HepG2 (cell line): Measurements from ENCODE around the gene CPE. TPM values are rescaled to one million over a fixed set of nuclear protein-coding genes. Genes with fewer than 3 reads are reported as not detected.

ENCODE experiments used
- ATAC-seq: fragments of 200-7000 bp; cut with Tn5 transposase; 3 replicates; pipeline ENCODE4 v1.9.1; 2020; ENCODE audit warnings: mild to moderate bottlenecking, moderate library complexity
- BruUV-seq: library from RNA; stranded (reverse); fragments of 400-500 nt; replicated peaks from 2 replicates; lab custom pipeline; 2021; lab: Mats Ljungman, UMichigan
- CTCF ChIA-PET: fragments of 300-600 bp; formaldehyde crosslinking; extraction: SDS; loops from one replicate; lab custom pipeline; 2021; ENCODE audit warnings: low total read pairs, inconsistent platforms, low intra/inter-chr PET ratio; lab: Yijun Ruan, JAX
- POLR2A ChIA-PET: fragments of 350-600 bp; sonication (Branson Sonifier 250); formaldehyde crosslinking; loops from one replicate; lab custom pipeline; 2020; ENCODE audit warnings: antibody characterized with exemption, inconsistent platforms; lab: Yijun Ruan, JAX
- DNase-seq: peaks from one replicate; pipeline ENCODE4 v3.0.0-alpha.2; 2015; ENCODE audit warnings: low spot score
- FAIRE-seq: peaks from 3 replicates; lab custom pipeline; 2011; peaks lifted over from hg19 to GRCh38; lab: Jason Lieb, UNC
- H2AFZ ChIP-seq: one replicate; pipeline ENCODE4 v1.6.1; 2011; ENCODE audit warnings: low read length, inconsistent platforms
- H3K27ac ChIP-seq: fragments of 300-600 bp; 3 replicates; pipeline ENCODE4 v1.8.0; 2011; ENCODE audit warnings: mixed run types, mild to moderate bottlenecking, mixed read lengths, low read length, inconsistent platforms; ENCODE audit not compliant: insufficient read depth; ENCODE audit errors: extremely low read length
- H3K27me3 ChIP-seq, 2 experiments: fragments of 200-600 bp in 1 of 2; 2 replicates in 1 of 2; 3 replicates in 1 of 2; pipeline versions ENCODE4 v1.6.0 to v1.8.0; 2011; ENCODE audit warnings: low read length in 2 of 2, mild to moderate bottlenecking in 2 of 2, moderate library complexity in 2 of 2, inconsistent platforms in 1 of 2; ENCODE audit not compliant: insufficient read depth in 2 of 2, control insufficient read depth in 1 of 2
- H3K36me3 ChIP-seq, 2 experiments: fragments of 200-600 bp in 1 of 2; replicated peaks in 1 of 2; 2 replicates in 1 of 2; 3 replicates in 1 of 2; pipeline versions ENCODE4 v1.5.1 to v1.8.0; 2011; ENCODE audit warnings: low read length in 2 of 2, inconsistent platforms in 1 of 2; ENCODE audit not compliant: insufficient read depth in 2 of 2, control insufficient read depth in 1 of 2
- H3K4me1 ChIP-seq: 2 replicates; pipeline ENCODE4 v1.5.1; 2012; ENCODE audit warnings: low read length, inconsistent platforms; ENCODE audit not compliant: insufficient read depth
- H3K4me2 ChIP-seq: 2 replicates; pipeline ENCODE4 v1.6.0; 2011; ENCODE audit warnings: low read depth, low read length, inconsistent platforms
- H3K4me3 ChIP-seq, 3 experiments: fragments of 200-600 bp in 1 of 3; sonication (generic), shearing (Covaris generic) in 1 of 3; replicated peaks in 1 of 3; 2 replicates each; pipeline ENCODE4 v1.5.1; 2011 to 2016; ENCODE audit warnings: low read length in 3 of 3, inconsistent platforms in 2 of 3, low read depth in 2 of 3, mild to moderate bottlenecking in 2 of 3, control low read depth in 1 of 3, mixed read lengths in 1 of 3; ENCODE audit not compliant: insufficient read depth in 1 of 3
- H3K79me2 ChIP-seq: one replicate; pipeline ENCODE4 v1.6.1; 2011; ENCODE audit warnings: low read length, inconsistent platforms; ENCODE audit not compliant: insufficient read depth
- H3K9ac ChIP-seq: 2 replicates; pipeline ENCODE4 v1.6.0; 2011; ENCODE audit warnings: mild to moderate bottlenecking, low read depth, low read length, inconsistent platforms; ENCODE audit not compliant: insufficient read depth
- H3K9me3 ChIP-seq: 2 replicates; pipeline ENCODE4 v1.5.1; 2012; ENCODE audit warnings: mild to moderate bottlenecking, low read length
- H4K20me1 ChIP-seq: 2 replicates; pipeline ENCODE4 v1.6.0; 2011; ENCODE audit warnings: inconsistent platforms, mild to moderate bottlenecking, low read length, moderate library complexity; ENCODE audit not compliant: insufficient read depth
- HMGA1 ChIP-seq: sonication (generic); formaldehyde crosslinking; conservative IDR thresholded peaks from 2 replicates; pipeline ENCODE4 v1.4.0; 2020; ENCODE audit warnings: missing genetic modification reagents
- JUND ChIP-seq: sonication (generic); formaldehyde crosslinking; IDR thresholded peaks from 2 replicates; pipeline ENCODE4 v1.8.0; 2022; ENCODE audit warnings: mild to moderate bottlenecking, missing genetic modification reagents
- KDM6A ChIP-seq: IDR thresholded peaks from 2 replicates; pipeline ENCODE4 v1.6.1; 2016; ENCODE audit warnings: low read depth
- MAX ChIP-seq: IDR thresholded peaks from 2 replicates; pipeline ENCODE4 v1.6.1; 2012; ENCODE audit warnings: inconsistent platforms
- MYNN ChIP-seq: sonication (generic); formaldehyde crosslinking; IDR thresholded peaks from 2 replicates; pipeline ENCODE4 v1.4.0; 2020; ENCODE audit warnings: mild to moderate bottlenecking, low read depth, missing genetic modification reagents
- NFIB ChIP-seq: sonication (generic); formaldehyde crosslinking; IDR thresholded peaks from 2 replicates; pipeline ENCODE4 v1.9.0; 2021; ENCODE audit warnings: missing genetic modification reagents, mild to moderate bottlenecking, borderline replicate concordance
- PTBP1 ChIP-seq: fragments of 200-400 bp; formaldehyde crosslinking; IDR thresholded peaks from 2 replicates; pipeline ENCODE4 v1.6.1; 2018; ENCODE audit warnings: low read length, low read depth; ENCODE audit not compliant: poor library complexity, severe bottlenecking
- RFXAP ChIP-seq: sonication (generic); formaldehyde crosslinking; IDR thresholded peaks from 2 replicates; pipeline ENCODE4 v1.4.0; 2020; ENCODE audit warnings: missing genetic modification reagents, borderline replicate concordance
- SMARCE1 ChIP-seq: fragments of 450-650 bp; IDR thresholded peaks from 2 replicates; pipeline ENCODE4 v1.6.1; 2017; ENCODE audit warnings: borderline replicate concordance
- TP53 ChIP-seq: sonication (generic); formaldehyde crosslinking; conservative IDR thresholded peaks from 2 replicates; pipeline ENCODE4 v1.4.0; 2020; ENCODE audit warnings: missing genetic modification reagents
- TRAFD1 ChIP-seq: sonication (generic); formaldehyde crosslinking; IDR thresholded peaks from 2 replicates; pipeline ENCODE4 v1.5.1; 2020; ENCODE audit warnings: missing genetic modification reagents, mild to moderate bottlenecking, borderline replicate concordance
- ZNF512B ChIP-seq: sonication (generic); formaldehyde crosslinking; IDR thresholded peaks from 2 replicates; pipeline ENCODE4 v1.5.1; 2020; ENCODE audit warnings: missing genetic modification reagents, mild to moderate bottlenecking, borderline replicate concordance
- ZNF616 ChIP-seq: sonication (generic); formaldehyde crosslinking; IDR thresholded peaks from 2 replicates; pipeline ENCODE4 v1.5.0; 2020; ENCODE audit warnings: low read depth, mild to moderate bottlenecking, missing genetic modification reagents
- ZNF703 ChIP-seq: sonication (generic); formaldehyde crosslinking; IDR thresholded peaks from 2 replicates; pipeline ENCODE4 v1.5.1; 2020; ENCODE audit warnings: missing genetic modification reagents, mild to moderate bottlenecking, moderate library complexity, borderline replicate concordance
- WGBS: methylation state at CpG from one replicate; pipeline ENCODE4 v1.1.6; 2017; ENCODE audit warnings: low lambda C conversion rate; 5-methylcytosine and 5-hydroxymethylcytosine counted together
- in situ Hi-C: cut with HindIII; loops from 2 replicates; pipeline ENCODE4 v1.10.0; 2017; ENCODE audit warnings: low pct_unique_long_range_greater_than_20kb; ENCODE audit not compliant: extremely low pct_ligation_motif_present
- intact Hi-C: fragments of 100-400 bp; cut with micrococcal nuclease; formaldehyde crosslinking; loops from one replicate; pipeline ENCODE4 v1.10.0; 2022; ENCODE audit not compliant: unreplicated experiment
- polyA plus RNA-seq, 8 experiments: library from polyadenylated mRNA; depleted of rRNA in 3 of 8; stranded (reverse) in 7 of 8; unstranded in 1 of 8; fragments of >200 nt; fragmentation: Illumina TruSeq in 4 of 8; extraction: Trizol in 4 of 8; gene quantifications; 2 replicates each; pipeline versions ENCODE4 v1.2.1 to v1.2.3, GENCODE V29; 2011 to 2016; ENCODE audit warnings: low read depth in 4 of 8, missing spikeins in 1 of 8, mixed read lengths in 1 of 8; ENCODE audit not compliant: insufficient read depth in 1 of 8
- total RNA-seq, 5 experiments: library from RNA; depleted of rRNA; stranded (reverse); fragments of >200 nt; fragmentation: Illumina TruSeq; extraction: Trizol; gene quantifications; 2 replicates each; pipeline ENCODE4 v1.2.3, GENCODE V29; 2016; ENCODE audit warnings: low read depth in 1 of 5

Gene CPE
- total and polyA plus RNA-seq, 2 of the 13 experiments (the other 11 are each of a cell fraction or from before 2014, with no cell fraction given): 268 to 852 TPM

- no TSS peak for BruUV-seq
- H2AFZ ChIP-seq: no peak overlapping the region
- no peak overlapping the region for H3K4me3 ChIP-seq
- no peak for DNase-seq
- ATAC-seq: no peak
- H3K4me2 ChIP-seq: no peak overlapping the region
- no peaks in the 10 kb centered on the region for H3K9me3 ChIP-seq
- no peaks in the 10 kb centered on the region for H4K20me1 ChIP-seq
- 97% methylated on average over 3 of the region's 3 CpGs for WGBS
- no peak for FAIRE-seq
- H3K27me3 ChIP-seq: no peaks in the 10 kb centered on the region
- no peak overlapping the region for H3K27ac ChIP-seq
- H3K79me2 ChIP-seq: no peaks in the 10 kb centered on the region
- intact Hi-C loops: no loop called here
- TF ChIP-seq ZNF512B (CRISPR knock-in tag) (no peak), HMGA1 (no peak)
- H3K4me1 ChIP-seq: no peaks in the 10 kb centered on the region
- ChIA-PET CTCF (no interaction called here), POLR2A (no interaction called here)
- no peak overlapping the region for H3K9ac ChIP-seq
- H3K36me3 ChIP-seq: peaks cover 5 to 66% of the 10 kb centered on the region in 2 experiments
- in situ Hi-C loops: no loop called here
Measured at GRCh38 chr4:165481053-165481835, 102.4 kb downstream of the CPE start.

- peaks cover 18 to 73% of the 10 kb centered on the region in 2 experiments for H3K36me3 ChIP-seq
- whole genome bisulfite sequencing: 96% methylated on average over 1 of the region's 1 CpG
- H3K27ac ChIP-seq: no peak overlapping the region
- no peak for DNase-seq
- no peak overlapping the region for H3K4me3 ChIP-seq
- H4K20me1 ChIP-seq: no peaks in the 10 kb centered on the region
- H2AFZ ChIP-seq: no peak overlapping the region
- CTCF ChIA-PET: no interaction called here
- no peaks in the 10 kb centered on the region for H3K9me3 ChIP-seq
- H3K4me1 ChIP-seq: no peaks in the 10 kb centered on the region
- no peaks in the 10 kb centered on the region for H3K79me2 ChIP-seq
- in situ Hi-C loops: no loop called here
- no TSS peak for BruUV-seq
- no peak overlapping the region for H3K4me2 ChIP-seq
- no peak for ATAC-seq
- H3K27me3 ChIP-seq: no peaks in the 10 kb centered on the region
- FAIRE-seq: no peak
- H3K9ac ChIP-seq: no peak overlapping the region
- POLR2A ChIA-PET: no interaction called here
- intact Hi-C loops: loop anchor here (5.0 kb wide), 1 partner anchor 603 kb away; no protein-coding TSS in a partner anchor
- TF ChIP-seq TP53 (CRISPR knock-in tag): no peak
- no peak for TF ChIP-seq JUND (CRISPR knock-in tag)
- TF ChIP-seq ZNF616 (CRISPR knock-in tag): no peak
- no peak for TF ChIP-seq KDM6A (CRISPR knock-in tag)
- no peak for TF ChIP-seq PTBP1
- TF ChIP-seq RFXAP (CRISPR knock-in tag): no peak
- TF ChIP-seq NFIB (CRISPR knock-in tag): no peak
- no peak for TF ChIP-seq TRAFD1 (CRISPR knock-in tag)
- no peak for TF ChIP-seq MYNN (CRISPR knock-in tag)
- TF ChIP-seq SMARCE1: no peak
- TF ChIP-seq MAX: no peak
- no peak for TF ChIP-seq ZNF703
Measured at GRCh38 chr4:165489786-165490185, 111.0 kb downstream of the CPE start.
